Eye (tissue), 1 donor: ENCODE results near the gene RFFL.
"Not testable (repeated sequence)": the region's sequence is repeated elsewhere in the genome, so short reads cannot be mapped to it uniquely, and the experiment has no call there.

ENCODE experiments used
- DNase-seq: peaks from one replicate; pipeline ENCODE4 v3.0.0-alpha.2; 2015

Gene RFFL

GRCh38 chr17:35001549-35001948 lies 62.0 kb downstream of the RFFL start:
- DNase-seq = no peak

- not testable (repeated sequence) for DNase-seq
Measured at GRCh38 chr17:35000965-35001364, 62.5 kb downstream of the RFFL start.

- DNase-seq = no peak
Measured at GRCh38 chr17:34999456-34999855, 64.1 kb downstream of the RFFL start.

- DNase-seq = peak; percentile 79
Measured at GRCh38 chr17:34998205-34998604, 65.3 kb downstream of the RFFL start.

GRCh38 chr17:34997355-34997862 lies 66.1 kb downstream of the RFFL start:
- peak; percentile 71 for DNase-seq

- DNase-seq = no peak
Measured at GRCh38 chr17:34996422-34997285, 66.9 kb downstream of the RFFL start.

GRCh38 chr17:34993031-34993430 lies 70.5 kb downstream of the RFFL start:
- DNase-seq = no peak

- DNase-seq = no peak
Measured at GRCh38 chr17:34991606-34992005, 71.9 kb downstream of the RFFL start.

GRCh38 chr17:34990921-34991365 lies 72.6 kb downstream of the RFFL start:
- no peak for DNase-seq

GRCh38 chr17:34989473-34989872 lies 74.0 kb downstream of the RFFL start:
- DNase-seq = no peak

GRCh38 chr17:34988644-34989043 lies 74.9 kb downstream of the RFFL start:
- DNase-seq = no peak

GRCh38 chr17:34987232-34987631 lies 76.3 kb downstream of the RFFL start:
- no peak for DNase-seq

GRCh38 chr17:34981538-34982241 lies 81.8 kb downstream of the RFFL start:
- DNase-seq = peak; percentile 80

GRCh38 chr17:34980681-34981537 lies 82.6 kb downstream of the RFFL start:
- peak; percentile 92 for DNase-seq

- DNase-seq = peak; percentile 97
Measured at GRCh38 chr17:34980353-34980680, 83.2 kb downstream of the RFFL start, which contains the start of gene LIG3. LIG3 (plus strand) TSS chr17:34980512; CDS start chr17:34983006, 2,494 bp downstream.

- DNase-seq = peak; percentile 35
Measured at GRCh38 chr17:34979650-34980352, 83.7 kb downstream of the RFFL start.

- no peak for DNase-seq
Measured at GRCh38 chr17:34979153-34979552, 84.4 kb downstream of the RFFL start.

GRCh38 chr17:34974794-34975785 lies 88.4 kb downstream of the RFFL start:
- DNase-seq = no peak

- DNase-seq = no peak
Measured at GRCh38 chr17:34974179-34974578, 89.3 kb downstream of the RFFL start.

GRCh38 chr17:34961093-34961911 lies 102.2 kb downstream of the RFFL start, which contains the start of the genes CCT6B and ZNF830:
CCT6B (minus strand) TSS chr17:34961460; CDS start chr17:34961393, 67 bp downstream.
ZNF830 (plus strand) TSS chr17:34961540; CDS start chr17:34961567, 27 bp downstream.
- DNase-seq = peak; percentile 99
